Mammary epithelial cell (primary cell): ENCODE results near the gene TMEM50A.
"Not testable (repeated sequence)": the region's sequence is repeated elsewhere in the genome, so short reads cannot be mapped to it uniquely, and the experiment has no call there.

Experiments used
- CTCF ChIP-seq, 2 donors: IDR thresholded peaks in 1 of 2; conservative IDR thresholded peaks in 1 of 2; 2 replicates each; pipeline ENCODE4 v1.5.1; 2011 to 2012; ENCODE audit warnings: inconsistent platforms in 2 of 2, low read length in 2 of 2, mild to moderate bottlenecking in 2 of 2, control low read depth in 1 of 2, low read depth in 1 of 2; ENCODE audit not compliant: insufficient read depth in 1 of 2; ENCODE audit errors: extremely low read depth in 1 of 2
- EZH2 ChIP-seq: IDR thresholded peaks from 2 replicates; pipeline ENCODE4 v1.6.1; 2012; ENCODE audit warnings: low read length, inconsistent platforms, borderline replicate concordance

DNA sequence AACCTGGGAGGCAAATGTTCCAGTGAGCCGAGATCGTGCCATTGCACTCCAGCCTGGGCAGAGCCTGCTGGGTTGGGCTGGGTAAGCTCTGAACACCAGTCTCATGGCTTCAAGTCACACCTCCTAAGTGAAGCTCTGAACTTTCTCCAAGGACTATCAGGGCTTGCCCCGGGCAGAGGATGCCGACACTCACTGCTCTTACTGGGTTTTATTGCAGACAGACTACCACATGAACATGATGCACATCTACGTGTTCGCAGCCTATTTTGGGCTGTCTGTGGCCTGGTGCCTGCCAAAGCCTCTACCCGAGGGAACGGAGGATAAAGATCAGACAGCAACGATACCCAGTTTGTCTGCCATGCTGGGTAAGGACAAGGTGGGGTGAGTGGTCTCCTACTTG, 37.4 kb upstream of the TMEM50A start:
- TF ChIP-seq CTCF (conservative IDR thresholded peaks at IDR 0.05 in 1 of 2, IDR thresholded peaks at IDR 0.05 in 1 of 2; ENCODE audit: extremely low read depth in 1 of 2, insufficient read depth in 1 of 2, low read depth in 1 of 2, low read length in 2 of 2); EZH2: not testable (repeated sequence)
